Occipital lobe (tissue), 2 donors: ENCODE data around the gene PCNX4. TPM values are rescaled to one million over a fixed set of nuclear protein-coding genes. Genes with fewer than 3 reads are reported as not detected.
"Not testable (repeated sequence)": the region's sequence is repeated elsewhere in the genome, so short reads cannot be mapped to it uniquely, and the experiment has no call there.

Source experiments
- DNase-seq: peaks from one replicate; lab custom pipeline; 2025; lab: John Stamatoyannopoulos, UW
- total RNA-seq: library from RNA; depleted of rRNA; stranded (reverse); fragments of >200 nt; gene quantifications from one replicate; pipeline ENCODE4 v1.2.3, GENCODE V29; 2014

The PCNX4 gene
- total RNA-seq: 133 TPM

- peak; percentile 96 for DNase-seq
Measured at GRCh38 chr14:60091550-60092525, at the start of gene PCNX4. Gene PCNX4 (plus strand): TSS chr14:60091923. CDS start chr14:60107639, 15,716 bp downstream.

- DNase-seq: not testable (repeated sequence)
Measured at GRCh38 chr14:60047976-60048375, 43.7 kb upstream of the PCNX4 start.

GRCh38 chr14:60051721-60052221 lies 40.0 kb upstream of the PCNX4 start:
- DNase-seq: no peak

GRCh38 chr14:60058087-60058486 lies 33.6 kb upstream of the PCNX4 start:
- no peak for DNase-seq

- DNase-seq: no peak
Measured at GRCh38 chr14:60061371-60061770, 30.4 kb upstream of the PCNX4 start.

GRCh38 chr14:60064491-60065072 lies 27.1 kb upstream of the PCNX4 start:
- DNase-seq: no peak

- no peak for DNase-seq
Measured at GRCh38 chr14:60067882-60068281, 23.8 kb upstream of the PCNX4 start.

GRCh38 chr14:60079723-60080122 lies 12.0 kb upstream of the PCNX4 start:
- no peak for DNase-seq

- DNase-seq: no peak
Measured at GRCh38 chr14:60085085-60085484, 6.6 kb upstream of the PCNX4 start.

- no peak for DNase-seq
Measured at GRCh38 chr14:60085693-60086092, 6.0 kb upstream of the PCNX4 start.

- no peak for DNase-seq
Measured at GRCh38 chr14:60087668-60088067, 4.1 kb upstream of the PCNX4 start.

GRCh38 chr14:60089221-60089620 lies 2.5 kb upstream of the PCNX4 start:
- no peak for DNase-seq

- no peak for DNase-seq
Measured at GRCh38 chr14:60090864-60091519, 731 bp upstream of the PCNX4 start.

- DNase-seq: no peak
Measured at GRCh38 chr14:60092526-60092920, 800 bp downstream of the PCNX4 start.

- no peak for DNase-seq
Measured at GRCh38 chr14:60093080-60093479, 1.4 kb downstream of the PCNX4 start.

- DNase-seq: no peak
Measured at GRCh38 chr14:60093606-60094005, 1.9 kb downstream of the PCNX4 start.

- DNase-seq: no peak
Measured at GRCh38 chr14:60094306-60094897, 2.7 kb downstream of the PCNX4 start.

GRCh38 chr14:60095231-60095630 lies 3.5 kb downstream of the PCNX4 start:
- DNase-seq: no peak

GRCh38 chr14:60095781-60096450 lies 4.2 kb downstream of the PCNX4 start:
- no peak for DNase-seq

- DNase-seq: no peak
Measured at GRCh38 chr14:60097974-60098373, 6.3 kb downstream of the PCNX4 start.

GRCh38 chr14:60099855-60100254 lies 8.1 kb downstream of the PCNX4 start:
- DNase-seq: not testable (repeated sequence)
